ENCODE data around the gene BBS5.
A peak's percentile ranks its signal among the peaks of the same experiment; 100 is the strongest.
"Not testable (repeated sequence)": the region's sequence is repeated elsewhere in the genome, so short reads cannot be mapped to it uniquely, and the experiment has no call there.

Gene BBS5

DNA sequence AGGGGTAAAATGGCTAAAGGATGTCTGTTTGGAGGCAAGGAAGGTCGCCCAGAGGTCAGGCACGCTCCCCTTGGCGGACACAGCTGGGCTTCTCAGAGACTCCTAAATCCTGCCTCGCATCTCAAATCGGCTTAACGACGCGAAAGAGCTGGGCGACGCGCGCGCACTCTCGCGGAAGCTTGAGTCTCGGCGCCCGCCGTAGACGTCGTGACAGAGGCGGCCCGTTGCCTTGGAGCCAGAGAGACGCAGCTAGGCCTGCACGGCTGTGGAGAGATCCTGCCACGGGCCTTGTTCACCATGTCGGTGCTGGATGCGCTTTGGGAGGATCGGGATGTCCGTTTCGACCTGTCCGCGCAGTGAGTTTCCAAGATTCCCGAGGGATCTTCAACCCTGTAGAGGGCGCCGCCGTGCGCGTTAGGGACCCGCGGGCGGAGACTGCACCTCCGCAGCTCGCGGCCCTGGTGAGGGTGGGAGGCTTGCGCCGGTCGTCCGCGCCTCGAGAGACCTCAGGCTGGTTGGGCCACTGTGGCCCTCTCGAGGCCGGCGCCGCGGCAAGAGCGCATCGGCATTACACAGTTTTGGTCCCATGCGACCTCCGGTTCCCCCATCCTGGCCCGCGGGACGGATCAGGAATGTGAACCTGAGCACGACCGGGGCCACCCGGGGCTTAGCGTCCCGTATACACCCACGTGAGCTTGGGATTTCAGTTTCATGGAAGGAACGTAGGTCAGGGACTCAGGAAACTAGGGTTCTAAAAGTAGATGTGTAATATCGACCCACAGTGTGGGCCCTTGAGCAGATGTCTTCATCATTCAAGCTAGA is at the start of gene BBS5:
Gene BBS5, plus strand, starts transcription at position 238 of the 822 bp plus-strand sequence. Its CDS starts 60 bp downstream, at position 298.
- peak; percentile 58 for DNase-seq (ENCODE audit: low read depth)

DNA sequence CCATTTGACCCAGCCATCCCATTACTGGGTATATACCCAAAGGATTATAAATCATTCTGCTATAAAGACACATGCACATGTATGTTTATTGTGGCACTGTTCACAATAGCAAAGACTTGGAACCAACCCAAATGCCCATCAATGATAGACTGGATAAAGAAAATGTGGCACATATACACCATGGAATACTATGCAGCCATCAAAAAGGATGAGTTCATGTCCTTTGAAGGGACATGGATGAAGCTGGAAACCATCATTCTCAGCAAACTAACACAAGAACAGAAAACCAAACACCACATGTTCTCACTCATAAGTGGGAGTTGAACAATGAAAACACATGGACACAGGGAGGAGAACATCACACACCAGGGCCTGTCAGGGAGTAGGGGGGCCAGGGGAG is 47.5 kb upstream of the BBS5 start:
- not testable (repeated sequence) for DNase-seq (ENCODE audit: low read depth)

DNA sequence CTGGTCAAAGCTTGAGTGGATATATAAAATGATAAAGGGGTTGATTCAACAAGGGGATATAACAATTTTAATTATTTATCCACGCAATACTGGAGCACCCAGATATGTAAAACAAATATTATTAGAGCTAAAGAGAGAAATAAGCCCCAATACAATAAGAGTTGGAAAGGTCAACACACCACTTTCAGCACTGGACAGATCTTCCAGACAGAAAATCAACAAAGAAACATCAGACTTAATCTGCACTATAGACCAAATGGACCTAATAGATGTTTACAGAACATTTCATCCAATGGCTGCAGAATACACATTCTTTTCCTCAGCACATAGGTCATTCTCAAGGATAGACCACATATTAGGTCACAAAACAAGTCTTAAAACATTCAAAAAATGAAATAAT is 45.1 kb upstream of the BBS5 start:
- DNase-seq (ENCODE audit: low read depth) = not testable (repeated sequence)

DNA sequence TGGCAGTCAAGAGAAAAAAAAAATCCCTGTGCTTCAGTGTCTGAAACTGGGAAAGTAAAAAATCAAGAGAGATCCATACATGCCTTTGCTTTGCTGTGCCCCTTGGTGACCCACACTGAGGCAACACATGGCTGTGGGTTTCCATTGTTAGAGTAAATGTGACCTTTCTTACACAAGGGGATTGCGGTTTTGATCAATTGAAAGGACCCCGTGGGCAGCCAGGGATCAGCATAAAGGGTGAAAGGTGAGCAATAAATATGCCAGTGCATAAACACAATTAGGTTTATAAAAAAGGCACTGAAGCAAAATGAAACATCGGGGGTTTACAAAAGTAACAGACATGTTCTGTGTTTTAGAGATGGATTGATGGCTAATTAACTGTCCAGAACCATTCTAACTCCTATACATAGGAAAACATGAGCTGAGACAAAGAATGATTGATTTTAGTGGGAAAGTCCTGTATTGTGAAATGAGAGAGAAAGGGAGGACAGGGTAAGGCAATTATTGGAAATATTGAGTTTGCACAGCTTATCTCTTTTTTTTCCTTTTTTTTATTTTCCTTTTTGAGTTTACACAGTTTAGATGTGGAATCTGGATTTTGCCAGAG is 40.7 kb upstream of the BBS5 start:
- DNase-seq (ENCODE audit: low read depth) = no peak

DNA sequence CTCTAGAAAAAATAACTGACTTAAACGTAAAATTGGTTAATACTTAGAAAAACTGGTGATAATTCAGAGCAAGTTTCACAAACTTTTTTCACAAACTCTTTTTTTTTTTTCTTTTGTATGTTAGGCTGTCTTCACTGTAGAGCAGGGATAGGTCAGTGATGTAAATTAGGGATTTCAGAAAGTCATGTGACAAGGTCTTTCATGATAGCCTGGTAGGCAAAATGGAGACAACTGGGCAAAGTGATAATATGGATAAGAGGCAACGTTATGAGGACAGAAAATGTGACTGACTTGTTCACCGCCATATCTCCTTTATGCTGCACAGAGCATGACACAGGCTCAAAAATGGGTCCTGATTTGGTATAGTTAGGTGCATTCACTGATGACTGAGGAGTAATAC is 39.4 kb upstream of the BBS5 start:
- no peak for DNase-seq (ENCODE audit: low read depth)

DNA sequence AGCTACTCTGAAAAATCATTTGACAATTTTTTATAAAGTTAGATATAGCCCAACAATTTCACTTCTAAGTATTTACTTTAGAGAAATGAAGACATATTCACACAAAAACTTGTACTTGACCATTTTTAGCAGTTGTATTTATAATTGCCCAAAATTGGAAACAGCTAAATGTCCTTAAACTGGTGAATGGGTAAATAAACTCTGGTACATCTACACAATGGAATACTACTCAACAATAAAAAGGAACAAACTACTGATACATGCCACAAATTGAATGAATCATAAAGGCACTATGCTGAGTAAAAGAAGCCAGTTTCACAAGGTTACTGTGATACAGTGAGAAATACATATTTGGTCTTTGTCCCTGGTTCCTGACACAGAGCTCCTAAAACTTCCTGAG is 32.8 kb upstream of the BBS5 start:
- no peak for DNase-seq (ENCODE audit: low read depth)

DNA sequence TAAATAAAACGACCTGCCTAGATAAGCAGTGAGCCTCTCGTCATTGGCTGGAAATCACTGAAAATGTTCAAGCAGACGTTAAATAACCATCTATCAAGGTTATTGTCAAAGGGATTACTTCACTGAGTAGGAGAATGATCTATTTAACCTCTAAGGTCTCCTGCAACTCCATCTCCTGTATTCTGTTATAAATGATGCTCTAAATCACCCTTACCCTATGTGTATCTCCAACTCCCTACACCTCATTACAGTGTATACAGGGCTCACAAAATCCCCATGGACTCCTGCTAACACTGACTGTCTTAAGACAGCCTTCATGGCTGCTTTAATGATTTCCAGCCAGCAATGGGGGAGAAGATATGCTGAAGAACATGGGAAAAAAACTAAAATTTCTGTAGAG is 31.0 kb upstream of the BBS5 start:
- no peak for DNase-seq (ENCODE audit: low read depth)

DNA sequence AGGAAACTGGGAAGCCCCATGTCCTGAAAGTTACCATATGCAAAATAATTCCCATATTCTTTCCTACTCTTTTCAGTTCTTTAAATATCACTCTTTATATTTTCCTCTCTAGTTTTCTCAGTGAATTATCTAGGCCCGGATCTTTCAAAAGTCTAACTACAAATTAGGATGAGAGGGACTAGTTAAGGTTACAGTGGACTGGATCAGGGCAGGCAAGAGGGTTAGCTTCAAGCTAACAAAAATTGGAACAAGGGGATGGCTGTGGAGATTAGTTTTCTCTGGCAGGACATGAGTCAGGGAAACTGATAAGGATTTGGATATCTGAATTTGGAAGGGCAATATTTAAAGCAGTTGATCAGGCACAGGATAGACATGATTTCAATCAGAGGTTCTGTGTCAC is 30.4 kb upstream of the BBS5 start:
- no peak for DNase-seq (ENCODE audit: low read depth)

DNA sequence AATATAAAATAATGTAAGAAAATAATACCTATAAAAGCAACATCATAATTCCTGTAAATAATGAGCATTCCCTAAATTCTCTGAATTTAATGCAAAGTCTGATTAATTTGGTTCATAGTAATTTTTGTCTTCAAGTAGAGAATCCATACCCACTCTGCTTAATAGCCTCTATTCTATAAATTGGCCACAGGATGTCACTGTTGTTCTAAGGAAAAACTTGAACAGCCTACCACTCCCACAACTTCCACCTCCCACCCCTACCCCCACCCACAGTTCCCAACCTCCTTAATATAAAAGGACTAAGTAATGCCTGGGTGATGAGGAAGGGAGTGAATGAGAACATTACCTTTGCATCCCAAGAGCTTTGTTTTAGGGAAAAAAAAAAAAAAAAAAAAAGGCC is 27.2 kb upstream of the BBS5 start:
- peak; percentile 40 for DNase-seq (ENCODE audit: low read depth)

DNA sequence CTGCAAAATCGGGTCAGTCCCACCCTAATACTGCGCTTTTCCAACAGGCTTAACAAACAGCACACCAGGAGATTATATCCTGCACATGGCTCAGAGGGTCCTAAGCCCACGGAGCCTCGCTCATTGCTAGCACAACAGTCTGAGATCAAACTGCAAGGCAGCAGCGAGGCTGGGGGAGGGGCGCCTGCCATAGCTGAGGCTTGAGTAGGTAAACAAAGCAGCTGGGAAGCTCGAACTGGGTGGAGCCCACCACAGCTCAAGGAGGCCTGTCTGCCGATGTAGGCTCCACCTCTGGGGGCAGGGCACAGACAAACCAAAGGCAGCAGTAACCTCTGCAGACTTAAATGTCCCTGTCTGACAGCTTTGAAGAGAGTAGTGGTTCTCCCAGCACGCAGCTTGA is 26.2 kb upstream of the BBS5 start:
- DNase-seq (ENCODE audit: low read depth) = not testable (repeated sequence)

DNA sequence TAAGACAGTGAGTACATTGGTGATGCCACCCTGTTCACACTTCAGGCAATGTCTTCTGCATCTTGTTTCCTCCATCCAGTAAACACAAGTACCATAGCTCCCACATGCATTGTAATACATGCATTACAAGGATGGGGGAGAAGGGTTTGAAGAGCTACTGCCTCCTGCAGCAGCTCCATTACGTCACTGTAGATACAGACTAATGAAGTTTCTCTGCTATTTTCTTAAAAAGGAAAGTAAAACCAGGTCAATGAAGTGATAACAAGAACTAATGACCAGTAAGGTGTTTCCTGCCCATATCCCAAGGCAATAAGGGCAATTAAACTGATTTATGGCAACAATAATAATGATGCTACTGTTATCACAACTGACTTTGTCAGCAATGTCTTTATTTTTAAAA is 18.2 kb upstream of the BBS5 start:
- DNase-seq (ENCODE audit: low read depth) = no peak

DNA sequence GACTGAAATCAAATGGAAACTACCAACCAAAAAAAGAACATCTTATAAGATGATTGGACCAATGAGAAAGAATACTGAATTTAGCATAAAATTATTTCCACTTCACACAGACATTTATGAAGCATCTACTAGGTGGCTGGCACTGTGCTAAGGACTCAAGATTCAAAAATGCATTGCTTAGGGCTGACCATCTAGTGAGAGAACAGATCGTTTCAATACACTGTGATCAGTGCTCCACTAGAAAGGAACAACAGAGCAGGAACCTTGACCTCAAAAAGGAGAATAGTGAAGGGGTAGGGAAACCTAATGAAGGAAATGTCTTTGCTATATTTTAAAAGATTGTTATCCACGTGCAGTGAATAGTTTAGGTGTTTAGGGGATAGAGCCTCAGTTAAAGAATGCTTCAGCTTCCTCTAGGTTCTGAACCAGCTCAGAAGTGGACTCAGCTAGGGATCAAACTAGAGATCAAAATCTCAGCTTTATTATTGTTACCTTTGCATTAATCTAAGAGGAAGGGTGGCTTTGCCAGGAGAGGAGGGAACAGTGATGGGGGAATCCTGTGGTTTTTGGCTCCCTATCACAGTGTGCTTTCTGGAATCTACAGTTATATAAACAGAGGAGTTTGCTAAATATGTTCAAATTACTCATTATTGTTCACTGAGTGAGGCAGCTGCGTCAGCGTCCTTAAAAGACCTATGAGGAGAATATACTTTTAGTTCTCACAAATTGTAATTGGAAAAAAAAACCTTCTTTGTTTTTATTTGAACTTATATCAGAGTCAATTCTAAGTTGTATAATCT is 16.2 kb upstream of the BBS5 start:
- DNase-seq (ENCODE audit: low read depth) = peak; percentile 59

DNA sequence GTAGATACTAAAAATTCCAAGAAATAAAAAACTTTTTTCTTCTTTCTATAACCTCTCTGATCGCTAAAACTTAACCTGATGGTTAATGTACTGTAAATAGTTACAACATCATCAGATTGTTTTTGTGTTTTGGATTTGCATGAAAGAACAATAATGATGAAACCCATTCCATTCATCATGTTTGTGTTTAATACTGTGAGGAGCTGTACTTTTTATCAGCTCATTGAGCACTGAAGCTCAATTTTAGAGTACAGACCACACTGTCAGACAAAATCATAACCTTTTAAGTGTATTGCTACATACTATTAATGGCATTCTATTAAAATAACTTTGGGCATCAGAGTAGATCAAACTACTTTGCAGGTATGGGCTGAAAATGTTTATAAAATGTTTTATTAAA is 14.8 kb upstream of the BBS5 start:
- DNase-seq (ENCODE audit: low read depth) = no peak

DNA sequence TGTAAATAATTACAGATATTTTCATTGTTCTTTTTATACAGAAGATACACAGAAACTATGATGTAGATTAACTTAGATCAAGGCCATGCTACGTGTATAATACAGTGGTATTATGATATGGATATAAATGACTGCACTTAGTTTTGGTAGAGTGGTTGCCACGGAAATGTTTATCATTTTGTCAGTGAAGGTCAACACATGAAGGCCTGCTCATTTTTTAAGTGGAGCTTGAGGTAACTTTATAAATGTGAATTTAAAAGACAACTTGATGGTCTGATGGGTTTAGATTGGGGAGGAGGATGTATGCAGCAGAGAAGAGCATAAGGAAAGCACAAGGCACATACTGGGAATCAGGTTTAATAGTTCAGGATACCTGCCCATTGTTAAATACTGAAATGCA is 14.4 kb upstream of the BBS5 start:
- DNase-seq (ENCODE audit: low read depth) = no peak

DNA sequence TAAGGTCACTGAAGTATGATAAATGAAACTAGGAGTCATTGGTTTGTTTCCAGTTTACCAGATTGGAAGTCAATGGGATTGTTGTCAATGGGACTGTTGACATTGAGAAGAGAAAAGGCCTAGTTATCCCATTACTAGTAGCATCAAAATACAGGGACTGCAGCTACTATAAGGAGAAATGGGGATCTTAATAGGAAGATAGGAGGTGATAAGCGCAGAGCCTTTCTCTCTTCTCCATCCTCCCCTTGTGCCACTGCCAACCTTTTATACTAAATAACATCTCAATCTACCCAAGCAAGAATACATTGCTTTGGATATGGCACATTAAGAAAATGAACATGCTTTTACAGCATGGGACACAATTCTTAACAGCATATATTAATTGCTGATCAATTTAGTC is 10.5 kb upstream of the BBS5 start:
- no peak for DNase-seq (ENCODE audit: low read depth)

DNA sequence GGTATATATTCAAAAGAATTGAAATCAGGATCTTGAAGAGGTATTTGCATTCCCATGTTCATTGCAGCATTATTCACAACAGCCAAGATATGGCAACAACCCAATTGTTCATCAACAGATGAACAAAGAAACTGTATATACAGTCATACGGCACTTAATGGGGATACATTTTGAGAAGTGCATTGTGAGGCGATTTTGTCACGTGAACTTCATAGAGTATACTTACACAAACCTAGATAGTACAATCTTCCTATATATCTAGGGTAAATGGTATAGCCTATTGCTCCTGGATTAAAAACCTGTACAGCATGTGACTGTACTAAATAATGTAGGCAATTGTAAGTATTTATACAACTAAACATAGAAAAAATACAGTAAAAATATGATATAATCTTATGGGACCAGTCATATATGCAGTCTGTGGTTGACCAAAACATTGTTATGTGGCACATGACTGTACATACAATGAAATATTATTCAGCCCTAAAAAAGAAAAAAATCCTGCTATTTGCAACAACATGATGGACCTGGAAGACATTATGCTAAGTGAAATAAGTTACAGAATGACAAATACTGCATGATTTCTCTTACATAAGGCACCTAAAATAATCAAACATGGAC is 9.2 kb upstream of the BBS5 start:
- DNase-seq (ENCODE audit: low read depth) = no peak

DNA sequence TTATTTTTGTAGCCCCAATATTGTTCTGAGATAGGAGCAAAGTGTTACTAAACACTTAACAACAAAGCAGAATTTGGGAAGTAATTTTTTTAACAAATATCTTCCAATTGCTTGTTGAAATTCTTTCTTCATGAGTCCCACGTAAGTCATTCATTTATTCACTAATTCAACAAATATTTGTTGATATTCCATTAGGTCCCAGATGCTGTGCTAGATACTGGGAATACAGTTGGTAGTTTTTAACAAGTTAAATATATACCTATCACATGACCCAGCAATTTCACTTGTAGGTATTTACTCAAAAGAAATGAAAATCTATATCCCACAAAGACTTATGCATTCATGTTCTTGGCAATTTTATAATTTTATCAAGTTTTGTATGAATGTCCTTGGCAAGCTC is 7.0 kb upstream of the BBS5 start:
- no peak for DNase-seq (ENCODE audit: low read depth)

DNA sequence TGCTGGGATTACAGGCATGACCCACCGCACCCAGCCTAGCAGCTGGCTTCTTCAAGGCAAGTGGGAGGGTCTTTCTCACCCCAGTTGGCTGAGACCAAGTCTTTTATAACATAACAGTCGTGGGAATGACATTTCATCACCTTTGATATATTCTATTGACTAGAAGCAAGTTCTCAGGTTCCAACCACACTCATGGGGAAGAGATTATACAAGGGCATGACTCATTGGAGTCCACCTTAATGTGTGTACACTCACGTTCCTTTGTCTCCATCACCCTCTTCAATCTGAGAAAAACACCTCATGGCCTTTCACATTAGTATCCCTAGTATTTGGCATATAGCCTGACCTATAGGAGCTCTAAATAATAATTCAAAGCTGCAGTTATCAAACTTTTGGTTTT is 2.8 kb upstream of the BBS5 start:
- DNase-seq (ENCODE audit: low read depth) = no peak

DNA sequence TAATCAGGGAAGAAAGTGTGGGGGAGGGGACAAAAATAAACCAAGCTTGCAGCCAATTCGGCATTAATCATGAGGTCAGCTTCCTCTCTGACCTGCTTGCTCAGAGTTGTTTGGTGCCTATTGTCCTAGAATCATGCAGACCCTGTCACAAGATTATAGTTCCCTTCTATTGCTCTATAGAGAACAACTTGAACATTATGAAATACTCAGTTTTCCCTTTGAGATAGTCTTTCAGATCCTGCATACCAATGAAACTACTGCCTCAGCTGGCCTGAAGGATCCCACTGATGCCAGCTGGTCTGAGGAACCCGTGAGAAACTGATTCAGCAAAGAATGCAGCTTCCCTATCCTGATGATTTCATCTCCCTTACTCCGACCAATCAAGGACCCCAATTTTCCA is 955 bp upstream of the BBS5 start:
- no peak for DNase-seq (ENCODE audit: low read depth)

DNA sequence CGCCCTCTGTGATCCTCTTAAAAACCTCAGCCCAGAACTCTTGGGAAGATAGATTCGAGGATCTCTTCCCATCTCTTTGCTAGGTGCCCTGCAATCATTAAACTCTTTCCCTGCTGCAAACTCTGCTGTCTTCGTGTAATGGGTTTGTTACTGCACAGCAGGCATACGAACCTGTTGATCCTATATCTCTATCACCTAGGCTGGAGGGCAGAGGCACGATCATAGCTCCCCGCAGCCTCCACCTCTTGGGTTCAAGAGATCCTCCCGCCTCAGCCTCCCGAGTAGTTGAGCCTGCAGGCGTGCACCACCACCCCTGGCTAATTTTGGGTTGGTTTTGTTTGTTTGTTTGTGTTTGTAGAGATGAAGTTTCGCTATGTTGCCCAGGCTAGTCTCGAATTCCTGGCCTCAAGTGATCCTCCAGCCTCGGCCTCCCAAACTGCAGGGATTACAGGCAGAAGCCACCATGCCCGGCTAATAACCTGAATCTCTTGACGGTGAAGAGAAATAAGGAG is 493 bp upstream of the BBS5 start:
- DNase-seq (ENCODE audit: low read depth) = no peak

DNA sequence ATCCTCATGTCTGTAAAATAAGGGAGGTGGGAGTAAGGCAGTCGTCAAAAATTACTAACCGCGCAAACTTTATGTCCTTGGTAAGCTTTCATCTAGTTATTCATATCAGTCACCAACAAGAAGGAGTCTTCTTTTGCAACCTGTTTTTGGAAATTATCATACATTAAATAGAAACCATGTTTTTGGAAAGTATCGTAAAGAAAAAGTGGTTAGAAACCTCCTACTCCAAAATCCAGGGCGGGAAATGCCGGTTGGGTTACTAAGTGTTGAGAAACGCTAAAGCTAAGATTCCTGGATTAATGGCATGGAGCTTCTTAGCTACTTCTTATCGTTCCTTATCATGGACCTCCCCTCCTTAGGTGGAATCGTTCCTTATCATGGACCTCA is 778 bp downstream of the BBS5 start:
- no peak for DNase-seq (ENCODE audit: low read depth)

DNA sequence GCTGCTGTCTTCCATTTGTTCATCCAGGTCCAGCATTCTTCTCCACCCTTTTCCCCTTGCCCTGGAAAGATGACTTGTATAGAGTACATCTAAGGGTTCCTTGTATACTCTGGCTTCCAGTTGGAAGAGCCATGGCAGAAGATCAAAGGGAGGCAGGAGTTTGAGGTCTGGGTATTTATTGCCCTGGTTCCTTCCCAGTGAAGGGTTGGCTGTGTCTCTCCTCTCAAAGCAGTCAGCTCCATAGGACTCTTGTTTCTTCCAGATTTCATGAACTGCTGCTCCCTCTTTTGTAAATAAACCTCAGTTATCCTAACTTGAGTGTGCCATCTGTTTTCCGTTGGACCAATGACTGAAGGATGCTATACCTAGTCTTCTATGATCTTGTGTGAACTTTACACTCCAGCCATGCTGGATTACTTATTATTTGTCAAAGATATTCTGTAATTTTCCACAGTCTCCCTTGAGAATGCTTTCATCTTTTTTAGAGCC is 6.4 kb downstream of the BBS5 start:
- DNase-seq (ENCODE audit: low read depth) = no peak

All from fibroblast of the conjunctiva (primary cell).